ENCODE data around the gene NLGN4X.

DNA sequence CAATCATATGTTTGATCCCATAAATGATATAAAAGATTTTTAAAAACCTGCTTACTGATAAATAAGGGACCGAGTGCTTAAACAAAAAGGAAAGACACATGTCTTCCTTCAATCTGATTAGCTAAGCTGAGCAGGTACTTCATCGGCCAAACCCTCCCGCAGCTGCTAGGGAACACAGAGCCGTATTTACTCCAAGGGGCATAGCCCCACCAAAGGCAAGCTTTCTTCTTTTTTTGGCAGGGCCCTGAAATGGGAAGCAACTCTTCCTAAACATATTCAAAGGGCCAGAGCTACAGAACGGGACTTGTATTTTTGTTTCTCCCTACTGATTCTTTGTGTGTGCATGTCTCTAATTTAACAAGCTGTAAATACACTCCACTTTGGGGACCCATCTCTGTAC lies 337.3 kb downstream of the NLGN4X start:
- TF ChIP-seq, protein P1, sequence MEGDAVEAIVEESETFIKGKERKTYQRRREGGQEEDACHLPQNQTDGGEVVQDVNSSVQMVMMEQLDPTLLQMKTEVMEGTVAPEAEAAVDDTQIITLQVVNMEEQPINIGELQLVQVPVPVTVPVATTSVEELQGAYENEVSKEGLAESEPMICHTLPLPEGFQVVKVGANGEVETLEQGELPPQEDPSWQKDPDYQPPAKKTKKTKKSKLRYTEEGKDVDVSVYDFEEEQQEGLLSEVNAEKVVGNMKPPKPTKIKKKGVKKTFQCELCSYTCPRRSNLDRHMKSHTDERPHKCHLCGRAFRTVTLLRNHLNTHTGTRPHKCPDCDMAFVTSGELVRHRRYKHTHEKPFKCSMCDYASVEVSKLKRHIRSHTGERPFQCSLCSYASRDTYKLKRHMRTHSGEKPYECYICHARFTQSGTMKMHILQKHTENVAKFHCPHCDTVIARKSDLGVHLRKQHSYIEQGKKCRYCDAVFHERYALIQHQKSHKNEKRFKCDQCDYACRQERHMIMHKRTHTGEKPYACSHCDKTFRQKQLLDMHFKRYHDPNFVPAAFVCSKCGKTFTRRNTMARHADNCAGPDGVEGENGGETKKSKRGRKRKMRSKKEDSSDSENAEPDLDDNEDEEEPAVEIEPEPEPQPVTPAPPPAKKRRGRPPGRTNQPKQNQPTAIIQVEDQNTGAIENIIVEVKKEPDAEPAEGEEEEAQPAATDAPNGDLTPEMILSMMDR (IDR thresholded peaks at IDR 0.05): no peak
- no peak for TF ChIP-seq ZFX (IDR thresholded peaks at IDR 0.05; ENCODE audit: borderline replicate concordance)

All from 22Rv1 (cell line).